ENCODE results near the gene HSPA8. TPM values are rescaled to one million over a fixed set of nuclear protein-coding genes. Genes with fewer than 3 reads are reported as not detected.

Gene HSPA8
- total RNA-seq, 1 experiment from 2014 or later, result 1,755 TPM

DNA sequence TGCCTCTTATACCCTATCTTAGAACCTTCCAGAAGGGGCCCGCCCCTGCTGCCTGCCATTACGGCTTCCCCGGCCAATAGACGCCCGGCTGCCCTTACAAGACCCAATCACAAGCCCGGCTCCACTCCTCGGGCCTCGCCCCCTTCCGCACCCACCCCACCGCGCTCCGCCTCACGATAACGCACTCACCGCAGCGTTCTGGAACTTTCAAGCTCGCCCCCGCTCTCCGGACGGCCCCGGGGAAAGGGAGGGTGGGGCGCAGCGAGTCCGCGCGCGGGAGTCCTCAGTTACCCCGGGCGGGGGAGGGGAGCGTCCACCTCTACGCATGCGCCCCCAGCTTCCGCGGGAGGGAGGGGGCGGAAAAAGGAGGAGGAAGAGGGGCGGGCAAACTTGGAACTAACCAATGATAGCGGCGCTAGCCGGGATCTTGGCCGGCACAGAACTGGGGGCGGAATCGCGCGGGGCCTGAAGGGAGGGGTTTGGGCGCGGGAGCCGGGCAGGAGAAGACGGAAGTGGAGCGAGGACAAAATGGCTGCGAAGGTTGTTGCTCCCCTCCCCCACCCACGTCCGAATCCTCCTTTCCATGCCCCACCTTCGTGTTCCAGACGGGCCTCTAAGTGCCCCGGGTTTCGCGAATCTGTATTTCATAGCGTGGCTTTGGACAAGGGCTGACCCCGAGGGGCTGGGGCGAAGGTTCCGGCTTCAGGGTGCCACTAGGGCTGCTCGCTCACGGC is 389 bp upstream of the HSPA8 start:
- Histone ChIP-seq H3K36me3 (ENCODE audit: control insufficient read depth, insufficient read depth, low read length) (peaks cover 47% of the 10 kb centered on the region), H3K9me3 (ENCODE audit: control insufficient read depth, insufficient read depth, low read depth, low read length) (no peaks in the 10 kb centered on the region), H3K27me3 (ENCODE audit: control insufficient read depth, insufficient read depth, low read length) (no peaks in the 10 kb centered on the region), H3K4me3 (ENCODE audit: low read depth in 2 of 2, low read length in 2 of 2) (peak overlapping the region; percentile 95 to 98), H3K27ac (ENCODE audit: low read length) (peak overlapping the region; percentile 100), H3K4me1 (ENCODE audit: control insufficient read depth, insufficient read depth, low read length) (peaks cover 29% of the 10 kb centered on the region)
- ChIA-PET POLR2A (interaction anchor here (0.6 to 0.7 kb wide), 6 partner anchors 37 to 918 kb away, joined by 3 to 16 read pairs (median 6); no protein-coding TSS in a partner anchor), CTCF (interaction anchor here (0.6 to 1.1 kb wide), 3 partner anchors 8 to 199 kb away, joined by 3 to 8 read pairs (median 4); no protein-coding TSS in a partner anchor)
- DNase-seq (ENCODE audit: low read depth, low spot score), result peak; percentile 93
- intact Hi-C loops (cut with micrococcal nuclease; ENCODE audit: unreplicated experiment), result no loop called here
- ATAC-seq, result peak; percentile 93
- in situ Hi-C loops (cut with HindIII; ENCODE audit: low pct_unique_long_range_greater_than_20kb, low sequenced_read_pairs), result no loop called here
- no TSS peak for BruUV-seq (replicated peaks)
- TF ChIP-seq POLR2AphosphoS5 (IDR thresholded peaks at IDR 0.05; ENCODE audit: low read depth, low read length) (peak; percentile 76), SIN3A (IDR thresholded peaks at IDR 0.05; ENCODE audit: borderline replicate concordance, insufficient read depth, low read depth, low read length) (no peak), TCF7L2 (IDR thresholded peaks at IDR 0.05; ENCODE audit: low read depth, low read length) (0 out of 2 replicates have a peak, but pooled peaks have one; percentile 12), CTCF (IDR thresholded peaks at IDR 0.05) (no peak)
- TF ChIP-seq, protein P1, sequence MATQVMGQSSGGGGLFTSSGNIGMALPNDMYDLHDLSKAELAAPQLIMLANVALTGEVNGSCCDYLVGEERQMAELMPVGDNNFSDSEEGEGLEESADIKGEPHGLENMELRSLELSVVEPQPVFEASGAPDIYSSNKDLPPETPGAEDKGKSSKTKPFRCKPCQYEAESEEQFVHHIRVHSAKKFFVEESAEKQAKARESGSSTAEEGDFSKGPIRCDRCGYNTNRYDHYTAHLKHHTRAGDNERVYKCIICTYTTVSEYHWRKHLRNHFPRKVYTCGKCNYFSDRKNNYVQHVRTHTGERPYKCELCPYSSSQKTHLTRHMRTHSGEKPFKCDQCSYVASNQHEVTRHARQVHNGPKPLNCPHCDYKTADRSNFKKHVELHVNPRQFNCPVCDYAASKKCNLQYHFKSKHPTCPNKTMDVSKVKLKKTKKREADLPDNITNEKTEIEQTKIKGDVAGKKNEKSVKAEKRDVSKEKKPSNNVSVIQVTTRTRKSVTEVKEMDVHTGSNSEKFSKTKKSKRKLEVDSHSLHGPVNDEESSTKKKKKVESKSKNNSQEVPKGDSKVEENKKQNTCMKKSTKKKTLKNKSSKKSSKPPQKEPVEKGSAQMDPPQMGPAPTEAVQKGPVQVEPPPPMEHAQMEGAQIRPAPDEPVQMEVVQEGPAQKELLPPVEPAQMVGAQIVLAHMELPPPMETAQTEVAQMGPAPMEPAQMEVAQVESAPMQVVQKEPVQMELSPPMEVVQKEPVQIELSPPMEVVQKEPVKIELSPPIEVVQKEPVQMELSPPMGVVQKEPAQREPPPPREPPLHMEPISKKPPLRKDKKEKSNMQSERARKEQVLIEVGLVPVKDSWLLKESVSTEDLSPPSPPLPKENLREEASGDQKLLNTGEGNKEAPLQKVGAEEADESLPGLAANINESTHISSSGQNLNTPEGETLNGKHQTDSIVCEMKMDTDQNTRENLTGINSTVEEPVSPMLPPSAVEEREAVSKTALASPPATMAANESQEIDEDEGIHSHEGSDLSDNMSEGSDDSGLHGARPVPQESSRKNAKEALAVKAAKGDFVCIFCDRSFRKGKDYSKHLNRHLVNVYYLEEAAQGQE (IDR thresholded peaks at IDR 0.05; ENCODE audit: insufficient read depth in 1 of 2, low read depth in 2 of 2, low read length in 1 of 2), result 0 out of 4 replicates have a peak, but pooled peaks of 1 of the 2 experiments have one; percentile 9

GRCh38 chr11:123060277-123061000 is 1.5 kb downstream of the HSPA8 start:
- in situ Hi-C loops (cut with HindIII; ENCODE audit: low pct_unique_long_range_greater_than_20kb, low sequenced_read_pairs), result no loop called here
- ChIA-PET POLR2A (no interaction called here), CTCF (no interaction called here)
- peaks cover 60% of the 10 kb centered on the region for H3K36me3 ChIP-seq (ENCODE audit: control insufficient read depth, insufficient read depth, low read length)
- DNase-seq (ENCODE audit: low read depth, low spot score) (no peak), ATAC-seq (no peak)
- peak overlapping the region; percentile 100 for H3K27ac ChIP-seq (ENCODE audit: low read length)
- peak overlapping the region; percentile 95 to 98 for H3K4me3 ChIP-seq (ENCODE audit: low read depth in 2 of 2, low read length in 2 of 2)
- peaks cover 35% of the 10 kb centered on the region for H3K4me1 ChIP-seq (ENCODE audit: control insufficient read depth, insufficient read depth, low read length)
- TF ChIP-seq CTCF (IDR thresholded peaks at IDR 0.05) (no peak), SIN3A (IDR thresholded peaks at IDR 0.05; ENCODE audit: borderline replicate concordance, insufficient read depth, low read depth, low read length) (0 out of 2 replicates have a peak, but pooled peaks have one; percentile 53)
- H3K9me3 ChIP-seq (ENCODE audit: control insufficient read depth, insufficient read depth, low read depth, low read length), result no peaks in the 10 kb centered on the region
- no TSS peak for BruUV-seq (replicated peaks)
- intact Hi-C loops (cut with micrococcal nuclease; ENCODE audit: unreplicated experiment), result no loop called here
- no peaks in the 10 kb centered on the region for H3K27me3 ChIP-seq (ENCODE audit: control insufficient read depth, insufficient read depth, low read length)

Measured in Panc1 (cell line).